ENCODE measurements around the gene HRH2.
"Not testable (repeated sequence)": the region's sequence is repeated elsewhere in the genome, so short reads cannot be mapped to it uniquely, and the experiment has no call there.

The HRH2 gene

GRCh38 chr5:175638305-175638704, 19.6 kb upstream of the HRH2 start:
- no peak for DNase-seq
- peaks cover 9% of the 10 kb centered on the region for H3K27me3 ChIP-seq
- no peaks in the 10 kb centered on the region; the same call in 1 of the 2 replicates for H3K36me3 ChIP-seq
- no peaks in the 10 kb centered on the region for H3K4me1 ChIP-seq
- no peak overlapping the region for H3K4me3 ChIP-seq (ENCODE audit: low read depth, low read length)
- no peaks in the 10 kb centered on the region for H3K9me3 ChIP-seq
- TF ChIP-seq CTCF (IDR thresholded peaks at IDR 0.05; ENCODE audit: low read depth, low read length), result no peak

GRCh38 chr5:175640106-175640775, 17.6 kb upstream of the HRH2 start:
- H3K4me3 ChIP-seq (ENCODE audit: low read depth, low read length), result no peak overlapping the region
- no peaks in the 10 kb centered on the region for H3K9me3 ChIP-seq
- H3K36me3 ChIP-seq, result no peaks in the 10 kb centered on the region
- no peak for TF ChIP-seq CTCF (IDR thresholded peaks at IDR 0.05; ENCODE audit: low read depth, low read length)
- no peaks in the 10 kb centered on the region for H3K4me1 ChIP-seq
- DNase-seq, result no peak
- H3K27me3 ChIP-seq, result peaks cover 8% of the 10 kb centered on the region

- Histone ChIP-seq H3K4me3 (ENCODE audit: low read depth, low read length) (no peak overlapping the region), H3K9me3 (no peaks in the 10 kb centered on the region), H3K36me3 (no peaks in the 10 kb centered on the region), H3K4me1 (no peaks in the 10 kb centered on the region), H3K27me3 (peaks cover under 1% of the 10 kb centered on the region; the same call in 1 of the 2 replicates)
- no peak for TF ChIP-seq CTCF (IDR thresholded peaks at IDR 0.05; ENCODE audit: low read depth, low read length)
- DNase-seq, result no peak
Measured at GRCh38 chr5:175642998-175643397, 14.9 kb upstream of the HRH2 start.

GRCh38 chr5:175646251-175646650, 11.6 kb upstream of the HRH2 start:
- no peak for DNase-seq
- H3K4me3 ChIP-seq (ENCODE audit: low read depth, low read length), result no peak overlapping the region
- no peaks in the 10 kb centered on the region for H3K9me3 ChIP-seq
- TF ChIP-seq CTCF (IDR thresholded peaks at IDR 0.05; ENCODE audit: low read depth, low read length), result no peak
- no peaks in the 10 kb centered on the region for H3K27me3 ChIP-seq
- H3K36me3 ChIP-seq, result no peaks in the 10 kb centered on the region
- no peaks in the 10 kb centered on the region for H3K4me1 ChIP-seq

GRCh38 chr5:175649967-175650366, 7.9 kb upstream of the HRH2 start:
- H3K4me1 ChIP-seq, result no peaks in the 10 kb centered on the region
- H3K4me3 ChIP-seq (ENCODE audit: low read depth, low read length), result no peak overlapping the region
- H3K36me3 ChIP-seq, result no peaks in the 10 kb centered on the region

GRCh38 chr5:175650430-175651205, 7.3 kb upstream of the HRH2 start:
- H3K36me3 ChIP-seq; DNase-seq; H3K4me3 ChIP-seq (ENCODE audit: low read depth, low read length); H3K4me1 ChIP-seq; H3K9me3 ChIP-seq: not testable (repeated sequence)
- H3K27me3 ChIP-seq, result peaks cover 25% of the 10 kb centered on the region

More at GRCh38 chr5:175649967-175650366, 7.9 kb upstream of the HRH2 start:
- DNase-seq, result no peak
- Histone ChIP-seq H3K27me3 (peaks cover 22% of the 10 kb centered on the region), H3K9me3 (no peaks in the 10 kb centered on the region)
- TF ChIP-seq CTCF (IDR thresholded peaks at IDR 0.05; ENCODE audit: low read depth, low read length), result no peak
